B cell (primary cell): ENCODE data around the gene PARVB.

Experiments
- CTCF ChIP-seq: fragments of 200-600 bp; IDR thresholded peaks from one replicate; pipeline ENCODE4 v1.8.0; 2022; ENCODE audit warnings: antibody characterized with exemption, mild to moderate bottlenecking
- EZH2 ChIP-seq: IDR thresholded peaks from 2 replicates; pipeline ENCODE4 v1.6.1; 2012; ENCODE audit warnings: borderline replicate concordance, low read depth, mild to moderate bottlenecking, moderate library complexity, low read length; ENCODE audit not compliant: insufficient read depth, poor library complexity, severe bottlenecking

GRCh38 chr22:44132724-44133123 is 108.6 kb downstream of the PARVB start:
- TF ChIP-seq CTCF (no peak), EZH2 (no peak)
